ENCODE measurements around the gene SVIL.
"Not testable (repeated sequence)": the region's sequence is repeated elsewhere in the genome, so short reads cannot be mapped to it uniquely, and the experiment has no call there.

DNA sequence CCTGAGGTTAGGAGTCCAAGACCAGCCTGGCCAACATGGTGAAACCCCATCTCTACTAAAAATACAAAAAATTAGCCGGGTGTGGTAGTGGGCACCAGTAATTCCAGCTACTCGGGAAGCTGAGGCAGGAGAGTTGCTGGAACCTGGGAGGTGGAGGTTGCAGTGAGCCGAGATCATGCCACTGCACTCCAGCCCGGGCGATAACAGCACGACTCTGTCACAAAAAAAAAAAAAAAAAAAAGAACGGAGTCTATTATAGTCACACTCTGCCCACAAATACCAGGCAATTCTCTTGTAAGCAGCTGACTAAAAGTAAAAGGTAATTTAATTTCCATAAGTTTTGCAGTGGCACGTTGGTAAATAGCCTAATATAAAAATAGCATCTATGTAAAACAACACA is 98.1 kb downstream of the SVIL start:
- TF ChIP-seq ZNF274 (IDR thresholded peaks at IDR 0.05; ENCODE audit: low read depth, low read length); SUZ12 (IDR thresholded peaks at IDR 0.05; ENCODE audit: extremely low read depth, insufficient read depth, insufficient read length); YY1 (IDR thresholded peaks at IDR 0.05; ENCODE audit: insufficient read depth, insufficient read length): not testable (repeated sequence)
